ENCODE data around the gene NTNG1. TPM values are rescaled to one million over a fixed set of nuclear protein-coding genes. Genes with fewer than 3 reads are reported as not detected.

The NTNG1 gene
- total RNA-seq, 1 donor from 2014 or later, result 0.38 TPM

Other genes with a start within 250 kb of the NTNG1 start
- gene PRMT6, start 84.4 kb upstream of the NTNG1 start, total RNA-seq, result 4.5 TPM

Data from Right ventricle myocardium inferior (tissue), 1 donor.